Activated T-helper 2 cell treated with anti-CD3 and anti-CD28 coated beads, Interferon-gamma antibody, Interleukin-2, Interleukin-4, amounts not matched to agents 10 μg/mL and 5 μg/mL and 100 μg/mL, durations not matched to agents 14 hours and 24 hours and 36 hours (primary cell): ENCODE data around the gene SYNPO2. TPM values are rescaled to one million over a fixed set of nuclear protein-coding genes. Genes with fewer than 3 reads are reported as not detected.
"Not testable (repeated sequence)": the region's sequence is repeated elsewhere in the genome, so short reads cannot be mapped to it uniquely, and the experiment has no call there.

Experiments
- DNase-seq: peaks from one replicate; pipeline ENCODE4 v3.0.0; 2021; ENCODE audit warnings: low spot score
- H3K27ac Mint-ChIP-seq: one replicate; pipeline ENCODE4 v1.8.0; 2021; ENCODE audit warnings: mixed read lengths
- H3K27me3 Mint-ChIP-seq: one replicate; pipeline ENCODE4 v1.8.0; 2021; ENCODE audit warnings: low read depth, mixed read lengths
- H3K36me3 Mint-ChIP-seq: one replicate; pipeline ENCODE4 v1.8.0; 2021; ENCODE audit warnings: low read depth, mixed read lengths
- H3K4me1 Mint-ChIP-seq: one replicate; pipeline ENCODE4 v1.8.0; 2021; ENCODE audit warnings: low read depth, mixed read lengths
- H3K4me3 Mint-ChIP-seq: one replicate; pipeline ENCODE4 v1.8.0; 2021; ENCODE audit warnings: low read depth, mild to moderate bottlenecking, moderate library complexity, mixed read lengths
- H3K9me3 Mint-ChIP-seq: one replicate; pipeline ENCODE4 v1.8.0; 2021; ENCODE audit warnings: mixed read lengths
- intact Hi-C: fragments of 100-400 bp; cut with micrococcal nuclease; formaldehyde crosslinking; loops from one replicate; pipeline ENCODE4 v1.15.1; 2023
- total RNA-seq: library from RNA; stranded (reverse); gene quantifications from 2 replicates; pipeline ENCODE4 v1.2.3, GENCODE V29; 2022

SYNPO2 gene
- total RNA-seq, 1 donor from 2014 or later = 0.09 TPM

DNA sequence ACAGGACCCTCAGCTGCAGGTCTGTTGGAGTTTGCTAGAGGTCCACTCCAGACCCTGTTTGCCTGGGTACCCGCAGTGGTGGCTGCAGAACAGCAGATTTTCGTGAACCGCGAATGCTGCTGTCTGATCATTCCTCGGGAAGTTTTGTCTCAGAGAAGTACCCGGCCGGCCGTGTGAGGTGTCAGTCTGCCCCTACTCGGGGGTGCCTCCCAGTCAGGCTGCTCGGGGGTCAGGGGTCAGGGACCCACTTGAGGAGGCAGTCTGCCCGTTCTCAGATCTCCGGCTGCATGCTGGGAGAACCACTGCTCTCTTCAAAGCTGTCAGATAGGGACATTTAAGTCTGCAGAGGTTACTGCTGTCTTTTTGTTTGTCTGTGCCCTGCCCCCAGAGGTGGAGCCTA is 178.5 kb downstream of the SYNPO2 start:
- H3K36me3 Mint-ChIP-seq, H3K27me3 Mint-ChIP-seq, H3K27ac Mint-ChIP-seq, DNase-seq, H3K4me1 Mint-ChIP-seq, intact Hi-C loops, H3K9me3 Mint-ChIP-seq, H3K4me3 Mint-ChIP-seq: not testable (repeated sequence)

DNA sequence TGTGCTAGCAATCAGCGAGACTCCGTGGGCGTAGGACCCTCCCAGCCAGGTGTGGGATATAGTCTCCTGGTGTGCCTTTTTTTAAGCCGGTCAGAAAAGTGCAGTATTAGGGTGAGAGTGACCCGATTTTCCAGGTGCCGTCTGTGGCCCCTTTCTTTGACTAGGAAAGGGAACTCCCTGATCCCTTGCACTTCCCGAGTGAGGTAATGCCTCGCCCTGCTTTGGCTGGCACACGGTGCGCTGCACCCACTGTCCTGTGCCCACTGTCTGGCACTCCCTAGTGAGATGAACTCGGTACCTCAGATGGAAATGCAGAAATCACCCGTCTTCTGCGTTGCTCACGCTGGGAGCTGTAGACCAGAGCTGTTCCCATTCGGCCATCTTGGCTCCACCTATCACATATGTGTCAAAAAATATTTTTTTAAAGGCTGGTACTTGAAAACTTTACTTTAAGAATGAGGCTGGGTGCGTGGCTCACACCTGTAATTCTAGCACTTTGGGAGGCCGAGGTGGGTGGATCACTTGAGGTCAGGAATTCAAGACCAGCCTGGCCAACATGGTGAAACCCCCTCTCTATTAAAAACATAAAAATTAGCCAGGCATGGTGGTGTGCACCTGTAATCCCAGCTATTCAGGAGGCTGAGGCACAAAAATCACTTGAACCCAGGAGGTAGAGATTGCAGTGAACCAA is 179.2 kb downstream of the SYNPO2 start:
- H3K36me3 Mint-ChIP-seq, DNase-seq, H3K27ac Mint-ChIP-seq, H3K27me3 Mint-ChIP-seq, H3K4me3 Mint-ChIP-seq, H3K9me3 Mint-ChIP-seq, intact Hi-C loops, H3K4me1 Mint-ChIP-seq: not testable (repeated sequence)

DNA sequence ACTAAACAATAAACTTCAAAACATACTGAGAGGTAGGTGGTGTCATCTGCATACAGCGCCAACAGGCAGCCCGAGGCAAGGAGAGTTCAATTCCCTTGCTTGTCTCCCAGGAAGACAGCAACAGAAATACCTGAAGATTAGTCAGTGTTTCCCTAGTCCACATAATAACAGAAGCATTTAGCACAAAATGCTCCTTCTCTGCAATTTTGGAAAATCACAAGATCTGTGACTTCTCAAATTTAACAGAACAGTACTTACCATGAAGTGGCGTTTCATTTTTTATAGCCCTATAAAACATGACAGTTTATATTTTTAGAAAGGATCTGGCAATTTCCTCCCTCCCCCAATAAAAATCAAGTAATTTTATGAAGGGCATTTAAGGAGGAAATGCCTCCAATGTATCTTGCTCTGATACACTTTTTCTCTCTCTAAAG is 179.9 kb downstream of the SYNPO2 start:
- Mint-ChIP-seq H3K36me3 (no peaks in the 10 kb centered on the region), H3K4me3 (no peak overlapping the region), H3K9me3 (no peaks in the 10 kb centered on the region), H3K27ac (no peak overlapping the region), H3K4me1 (no peaks in the 10 kb centered on the region), H3K27me3 (peaks cover 6% of the 10 kb centered on the region)
- DNase-seq = no peak
- intact Hi-C loops = no loop called here

DNA sequence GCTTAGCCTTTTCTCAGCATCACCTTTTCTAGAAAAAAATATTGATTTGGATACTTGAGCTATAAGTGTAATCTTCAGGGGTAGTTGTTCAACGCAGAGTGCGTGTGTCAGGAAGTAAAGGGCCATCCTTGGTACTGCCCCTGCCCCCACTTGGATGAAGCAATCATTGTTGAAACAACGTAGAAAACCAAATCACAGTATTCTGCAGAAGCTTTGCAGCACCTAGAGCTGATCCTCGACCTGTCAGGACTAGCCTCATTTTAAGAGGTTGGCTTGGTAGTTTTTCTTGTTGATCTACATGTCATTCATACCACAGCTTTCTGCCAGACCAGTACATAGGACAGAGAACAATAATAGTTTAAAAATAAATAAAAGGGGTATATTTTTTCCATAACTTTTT is 181.6 kb downstream of the SYNPO2 start:
- no peak overlapping the region for H3K4me3 Mint-ChIP-seq

DNA sequence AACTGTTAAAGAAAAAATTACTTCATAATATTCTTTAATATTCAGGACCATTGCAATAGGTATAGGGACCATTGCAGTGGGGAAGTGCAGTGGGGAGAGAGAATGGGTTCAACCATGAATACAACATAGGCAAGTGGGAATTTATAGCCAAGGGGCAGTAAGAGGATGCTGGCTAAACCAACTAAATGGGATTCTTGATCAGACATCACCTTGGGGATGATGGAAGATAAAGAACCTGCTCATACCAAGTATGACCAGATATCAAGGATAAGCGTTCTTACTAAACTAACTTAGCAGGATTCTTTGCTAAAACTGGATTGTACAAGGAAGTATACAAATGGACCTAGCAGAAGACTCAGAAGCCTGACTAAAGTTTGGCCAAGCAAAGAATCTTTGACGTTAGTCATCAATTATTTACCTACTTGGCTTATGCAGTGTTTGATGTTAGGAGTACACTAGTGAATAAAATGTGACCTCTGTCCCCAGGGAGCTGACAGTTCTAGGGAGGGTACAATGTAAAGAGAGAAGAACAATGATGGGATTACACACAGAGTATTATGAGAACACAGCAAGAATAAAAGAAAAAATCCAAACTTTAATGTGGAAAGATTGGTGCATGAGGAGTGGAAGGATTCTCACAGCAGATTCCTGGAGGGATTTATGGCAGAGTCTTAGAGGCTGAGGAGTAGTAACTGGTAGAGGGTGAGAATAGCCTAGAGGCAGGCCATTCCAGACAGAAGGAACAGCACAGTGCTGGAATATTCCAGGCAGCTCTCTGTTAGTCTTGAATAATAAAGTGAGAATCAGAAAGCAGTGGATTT is 192.3 kb downstream of the SYNPO2 start:
- Mint-ChIP-seq H3K9me3 (no peaks in the 10 kb centered on the region), H3K4me3 (no peak overlapping the region), H3K36me3 (no peaks in the 10 kb centered on the region), H3K4me1 (no peaks in the 10 kb centered on the region), H3K27ac (no peak overlapping the region), H3K27me3 (peaks cover 7% of the 10 kb centered on the region)
- intact Hi-C loops = no loop called here
- no peak for DNase-seq

More for the DNA sequence above, 181.6 kb downstream of the SYNPO2 start:
- intact Hi-C loops = no loop called here
- no peak for DNase-seq
- Mint-ChIP-seq H3K27ac (no peak overlapping the region), H3K27me3 (peaks cover 6% of the 10 kb centered on the region), H3K4me1 (no peaks in the 10 kb centered on the region), H3K9me3 (no peaks in the 10 kb centered on the region), H3K36me3 (no peaks in the 10 kb centered on the region)

DNA sequence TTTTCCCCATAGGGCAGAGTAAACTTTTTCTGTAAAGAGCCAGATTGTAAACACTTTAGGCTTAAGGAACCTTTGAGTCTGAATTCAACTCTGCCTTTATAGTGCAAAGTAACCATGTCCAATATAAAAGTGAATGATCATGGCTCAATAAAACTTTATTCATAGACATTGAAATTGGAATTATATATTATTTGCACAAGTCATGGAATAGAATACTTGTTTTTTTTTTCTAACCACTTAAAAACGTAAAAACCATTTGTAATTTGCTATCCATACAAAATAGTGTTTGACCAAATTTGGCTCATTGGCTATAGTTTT is 192.8 kb downstream of the SYNPO2 start:
- no peak overlapping the region for H3K4me3 Mint-ChIP-seq
- H3K36me3 Mint-ChIP-seq = no peaks in the 10 kb centered on the region
- no peaks in the 10 kb centered on the region for H3K4me1 Mint-ChIP-seq
- intact Hi-C loops = no loop called here
- no peaks in the 10 kb centered on the region for H3K9me3 Mint-ChIP-seq
- no peak for DNase-seq
- H3K27ac Mint-ChIP-seq = no peak overlapping the region
- H3K27me3 Mint-ChIP-seq = peaks cover 7% of the 10 kb centered on the region

DNA sequence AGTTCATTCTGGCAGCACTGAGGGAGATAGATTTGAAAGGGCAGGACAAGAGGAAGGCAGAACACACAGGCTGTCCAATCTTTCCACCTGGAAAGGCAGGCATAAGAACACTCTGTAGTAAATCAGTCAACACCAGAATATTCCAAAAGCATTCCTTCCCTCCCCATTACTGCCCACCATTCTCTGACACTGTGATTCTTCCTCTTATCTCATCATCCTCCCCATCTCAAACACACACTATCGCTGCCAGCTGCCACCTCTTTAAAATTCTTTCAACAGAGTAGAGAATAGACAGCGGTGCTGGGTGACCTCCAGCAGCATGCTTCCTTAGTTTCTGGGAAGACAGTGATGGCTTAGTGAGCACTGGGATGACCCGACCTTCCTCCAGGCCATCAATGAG is 193.3 kb downstream of the SYNPO2 start:
- intact Hi-C loops = no loop called here
- H3K4me3 Mint-ChIP-seq = no peak overlapping the region
- DNase-seq = no peak
- no peaks in the 10 kb centered on the region for H3K4me1 Mint-ChIP-seq
- no peaks in the 10 kb centered on the region for H3K36me3 Mint-ChIP-seq
- H3K27me3 Mint-ChIP-seq = peaks cover 7% of the 10 kb centered on the region
- H3K27ac Mint-ChIP-seq = no peak overlapping the region
- no peaks in the 10 kb centered on the region for H3K9me3 Mint-ChIP-seq

DNA sequence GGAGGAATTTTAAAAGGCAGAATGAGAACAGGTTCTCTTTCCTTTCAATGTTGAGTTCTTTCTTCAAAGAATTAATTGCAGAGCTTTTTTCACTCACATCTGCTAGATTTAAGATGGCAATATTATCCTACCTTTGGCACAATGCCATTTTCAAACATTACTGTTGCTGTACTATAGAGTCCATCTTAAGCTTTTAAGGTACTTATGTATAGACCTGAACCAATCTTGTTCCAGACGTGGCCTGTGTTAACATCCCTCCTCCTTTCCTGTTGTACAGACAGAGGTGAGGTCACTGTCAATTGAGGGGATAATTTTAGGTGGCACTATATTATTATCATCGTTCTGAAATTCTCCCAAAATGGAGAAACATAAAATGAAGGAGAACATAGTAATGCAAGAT is 194.0 kb downstream of the SYNPO2 start:
- Mint-ChIP-seq H3K27me3 (peaks cover 7% of the 10 kb centered on the region), H3K27ac (no peak overlapping the region), H3K9me3 (no peaks in the 10 kb centered on the region), H3K4me1 (no peaks in the 10 kb centered on the region), H3K4me3 (no peak overlapping the region), H3K36me3 (no peaks in the 10 kb centered on the region)
- intact Hi-C loops = no loop called here
- DNase-seq = no peak

DNA sequence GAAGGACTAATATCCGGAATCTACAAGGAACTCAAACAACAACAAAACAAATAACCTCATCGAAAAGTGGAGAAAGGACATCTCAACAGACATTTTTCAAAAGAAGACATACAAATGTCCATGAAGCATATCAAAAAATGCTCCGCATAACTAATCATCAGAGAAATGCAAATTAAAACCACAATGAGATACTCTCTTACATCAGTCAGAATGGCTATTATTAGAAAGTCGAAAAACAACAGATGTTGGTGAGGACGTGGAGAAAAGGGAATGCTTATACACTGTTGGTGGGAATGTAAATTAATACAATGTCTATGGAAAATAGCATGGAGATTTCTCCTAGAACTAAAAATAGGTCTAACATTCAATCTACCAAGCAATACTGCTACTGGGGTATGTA is 195.9 kb downstream of the SYNPO2 start:
- Mint-ChIP-seq H3K9me3 (no peaks in the 10 kb centered on the region), H3K27me3 (peaks cover 11% of the 10 kb centered on the region)

DNA sequence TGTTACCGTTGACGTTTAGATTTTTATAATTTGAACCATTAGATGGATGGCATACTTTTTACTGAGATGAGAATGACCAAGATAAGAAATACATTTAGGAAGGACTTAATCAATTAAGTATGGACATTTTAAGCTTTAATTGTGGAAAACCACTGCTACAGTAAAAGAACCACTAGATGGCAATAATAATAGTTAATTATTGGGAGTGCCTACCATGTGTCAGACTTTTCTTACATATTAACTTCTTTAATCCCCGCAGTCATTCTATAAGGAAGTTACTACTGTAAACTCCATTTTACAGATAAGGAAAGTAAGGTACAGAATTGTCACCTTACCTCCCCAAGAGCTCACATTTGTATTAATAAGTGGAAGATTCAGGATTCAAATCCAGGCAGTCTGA is 198.5 kb downstream of the SYNPO2 start:
- DNase-seq = no peak
- no peaks in the 10 kb centered on the region for H3K36me3 Mint-ChIP-seq
- H3K4me1 Mint-ChIP-seq = no peaks in the 10 kb centered on the region
- H3K27ac Mint-ChIP-seq = no peak overlapping the region
- no peak overlapping the region for H3K4me3 Mint-ChIP-seq
- intact Hi-C loops = no loop called here
- no peaks in the 10 kb centered on the region for H3K9me3 Mint-ChIP-seq
- H3K27me3 Mint-ChIP-seq = peaks cover 9% of the 10 kb centered on the region

More for the DNA sequence above, 195.9 kb downstream of the SYNPO2 start:
- DNase-seq = no peak
- Mint-ChIP-seq H3K36me3 (no peaks in the 10 kb centered on the region), H3K4me3 (no peak overlapping the region), H3K27ac (no peak overlapping the region), H3K4me1 (no peaks in the 10 kb centered on the region)
- intact Hi-C loops = no loop called here

DNA sequence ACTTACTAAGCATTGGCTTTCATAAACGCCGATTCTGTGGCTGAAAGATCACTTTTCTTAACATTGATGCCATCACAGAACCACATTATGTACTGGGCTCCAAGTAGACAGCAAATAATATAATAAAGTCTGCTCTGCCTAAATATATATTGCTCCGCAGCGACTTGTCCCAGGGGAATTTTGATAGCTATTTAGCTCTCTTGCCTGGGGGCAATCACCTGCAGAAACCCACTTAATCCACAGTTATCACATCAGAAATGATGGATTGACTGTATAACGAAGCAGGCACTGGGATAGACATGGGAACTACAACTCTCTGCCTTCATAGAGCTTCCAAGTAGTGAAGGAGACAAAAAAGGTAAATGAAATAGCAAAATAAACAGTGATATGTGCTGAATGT is 199.0 kb downstream of the SYNPO2 start:
- Mint-ChIP-seq H3K27ac (no peak overlapping the region), H3K4me3 (no peak overlapping the region), H3K4me1 (no peaks in the 10 kb centered on the region), H3K27me3 (peaks cover 9% of the 10 kb centered on the region), H3K9me3 (no peaks in the 10 kb centered on the region), H3K36me3 (no peaks in the 10 kb centered on the region)
- DNase-seq = no peak
- intact Hi-C loops = no loop called here

DNA sequence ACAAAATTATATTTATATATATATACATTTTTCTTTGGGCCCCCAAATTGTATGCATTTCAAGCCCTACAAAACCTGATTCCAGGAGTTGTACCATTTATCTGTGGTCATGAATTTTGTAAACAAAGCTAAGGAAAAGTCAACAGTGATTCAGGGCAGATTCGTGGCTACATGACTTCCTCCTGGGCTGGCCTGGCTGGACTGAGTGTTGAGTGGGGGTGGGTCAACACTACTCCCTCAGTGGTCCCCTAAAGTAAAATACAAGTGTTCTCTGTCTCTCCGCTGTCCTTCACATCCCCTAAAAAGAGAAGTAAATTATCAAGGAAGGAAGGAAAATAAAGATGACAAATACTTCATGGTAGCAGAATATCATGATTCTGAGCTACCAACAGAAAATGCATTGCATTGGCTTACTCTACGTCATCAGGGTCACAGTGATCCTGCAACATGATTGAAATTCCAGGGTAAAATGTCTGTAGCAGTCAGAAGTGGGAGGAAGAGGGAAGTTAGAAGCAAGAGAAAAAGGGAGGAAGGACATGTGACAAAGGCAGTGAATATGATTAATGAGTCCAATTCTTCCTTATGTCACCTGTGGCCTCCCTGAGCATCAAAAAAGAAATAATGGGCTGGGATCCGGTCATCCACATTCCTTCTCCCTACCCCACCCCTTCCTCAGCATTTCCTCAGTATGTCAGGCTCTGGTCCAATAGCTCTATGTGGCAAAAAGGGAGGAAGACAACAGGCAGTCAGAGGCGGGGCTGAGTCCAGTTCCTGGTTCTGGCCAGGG is 204.6 kb downstream of the SYNPO2 start:
- H3K27ac Mint-ChIP-seq = no peak overlapping the region
- no peaks in the 10 kb centered on the region for H3K36me3 Mint-ChIP-seq
- peaks cover 4% of the 10 kb centered on the region for H3K4me1 Mint-ChIP-seq
- no peak for DNase-seq
- intact Hi-C loops = no loop called here
- H3K27me3 Mint-ChIP-seq = peaks cover 7% of the 10 kb centered on the region
- H3K4me3 Mint-ChIP-seq = no peak overlapping the region
- no peaks in the 10 kb centered on the region for H3K9me3 Mint-ChIP-seq
